ENCODE results near the gene EHD3.

GRCh38 chr2:31197669-31198068, 36.3 kb upstream of the EHD3 start:
- TF ChIP-seq POLR2A (IDR thresholded peaks at IDR 0.05; ENCODE audit: control extremely low read depth in 1 of 2, low read depth in 2 of 2, low read length in 2 of 2) (no peak), CHD2 (IDR thresholded peaks at IDR 0.05; ENCODE audit: low read length) (no peak), SAP30 (IDR thresholded peaks at IDR 0.05; ENCODE audit: insufficient read depth, insufficient replicate concordance, low read length) (no peak), TCF12 (IDR thresholded peaks at IDR 0.05; ENCODE audit: low read depth, low read length) (no peak), CTCF (IDR thresholded peaks at IDR 0.05; ENCODE audit: control extremely low read depth in 1 of 3, insufficient read depth in 1 of 3, low read depth in 1 of 3, low read length in 3 of 3) (no peak), CTBP2 (IDR thresholded peaks at IDR 0.05; ENCODE audit: borderline replicate concordance, insufficient read depth, insufficient read length, low read length) (no peak), EP300 (IDR thresholded peaks at IDR 0.05; ENCODE audit: borderline replicate concordance in 1 of 2, low read depth in 2 of 2, low read length in 2 of 2) (no peak), NANOG (IDR thresholded peaks at IDR 0.05; ENCODE audit: insufficient read depth, low read depth, low read length, poor library complexity, severe bottlenecking) (no peak), BCL11A (IDR thresholded peaks at IDR 0.05; ENCODE audit: low read depth in 2 of 2, low read length in 2 of 2) (no peak), CEBPB (IDR thresholded peaks at IDR 0.05; ENCODE audit: low read depth, low read length) (no peak)
- TF ChIP-seq, protein P1, sequence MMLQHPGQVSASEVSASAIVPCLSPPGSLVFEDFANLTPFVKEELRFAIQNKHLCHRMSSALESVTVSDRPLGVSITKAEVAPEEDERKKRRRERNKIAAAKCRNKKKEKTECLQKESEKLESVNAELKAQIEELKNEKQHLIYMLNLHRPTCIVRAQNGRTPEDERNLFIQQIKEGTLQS (IDR thresholded peaks at IDR 0.05; ENCODE audit: insufficient read depth, low read depth, low read length), result no peak

All from H1 (cell line).